ENCODE measurements around the gene RNF225.
A peak's percentile ranks its signal among the peaks of the same experiment; 100 is the strongest.
"Not testable (repeated sequence)": the region's sequence is repeated elsewhere in the genome, so short reads cannot be mapped to it uniquely, and the experiment has no call there.

The RNF225 gene

GRCh38 chr19:58408152-58409009, 12.9 kb downstream of the RNF225 start, which contains the start of gene ZNF584:
Gene ZNF584 (plus strand): TSS chr19:58408649. CDS start chr19:58409148, 499 bp downstream.
- peaks cover 42% of the 10 kb centered on the region for H3K4me1 Mint-ChIP-seq
- peaks cover 10% of the 10 kb centered on the region for H3K36me3 Mint-ChIP-seq
- peak; percentile 99 for ATAC-seq
- no peaks in the 10 kb centered on the region for H3K27me3 Mint-ChIP-seq
- H3K27ac Mint-ChIP-seq = peak within 1 kb of the TSS; percentile 87
- peak within 1 kb of the TSS; percentile 83 for H3K4me3 Mint-ChIP-seq
- H3K9me3 Mint-ChIP-seq = no peaks in the 10 kb centered on the region

GRCh38 chr19:58409010-58409790, 13.7 kb downstream of the RNF225 start:
- ATAC-seq = no peak
- H3K4me1 Mint-ChIP-seq = peaks cover 42% of the 10 kb centered on the region
- peaks cover 10% of the 10 kb centered on the region for H3K36me3 Mint-ChIP-seq
- H3K9me3 Mint-ChIP-seq = no peaks in the 10 kb centered on the region
- no peaks in the 10 kb centered on the region for H3K27me3 Mint-ChIP-seq
- H3K4me3 Mint-ChIP-seq = peak overlapping the region; percentile 83
- peak overlapping the region; percentile 87 for H3K27ac Mint-ChIP-seq

GRCh38 chr19:58416604-58417003, 21.1 kb downstream of the RNF225 start:
- no peak overlapping the region for H3K27ac Mint-ChIP-seq
- H3K9me3 Mint-ChIP-seq = no peaks in the 10 kb centered on the region
- no peaks in the 10 kb centered on the region for H3K27me3 Mint-ChIP-seq
- no peak for ATAC-seq
- H3K36me3 Mint-ChIP-seq = peaks cover 56% of the 10 kb centered on the region
- no peak overlapping the region for H3K4me3 Mint-ChIP-seq
- no peaks in the 10 kb centered on the region for H3K4me1 Mint-ChIP-seq

- H3K27me3 Mint-ChIP-seq = no peaks in the 10 kb centered on the region
- H3K36me3 Mint-ChIP-seq = peaks cover 59% of the 10 kb centered on the region
- no peak for ATAC-seq
- H3K27ac Mint-ChIP-seq = no peak overlapping the region
- H3K4me3 Mint-ChIP-seq = no peak overlapping the region
- H3K4me1 Mint-ChIP-seq = no peaks in the 10 kb centered on the region
- H3K9me3 Mint-ChIP-seq = no peaks in the 10 kb centered on the region
Measured at GRCh38 chr19:58417071-58417470, 21.6 kb downstream of the RNF225 start.

- no peak overlapping the region for H3K27ac Mint-ChIP-seq
- H3K4me3 Mint-ChIP-seq = no peak overlapping the region
- H3K4me1 Mint-ChIP-seq = no peaks in the 10 kb centered on the region
- peaks cover 28% of the 10 kb centered on the region for H3K36me3 Mint-ChIP-seq
- H3K9me3 Mint-ChIP-seq = peaks cover 31% of the 10 kb centered on the region
- H3K27me3 Mint-ChIP-seq = no peaks in the 10 kb centered on the region
- ATAC-seq = no peak
Measured at GRCh38 chr19:58428617-58429016, 33.2 kb downstream of the RNF225 start.

- no peak for ATAC-seq
- Mint-ChIP-seq H3K9me3 (peaks cover 26% of the 10 kb centered on the region), H3K4me1 (no peaks in the 10 kb centered on the region), H3K36me3 (peaks cover 39% of the 10 kb centered on the region), H3K4me3 (no peak overlapping the region), H3K27ac (no peak overlapping the region), H3K27me3 (no peaks in the 10 kb centered on the region)
Measured at GRCh38 chr19:58429745-58430144, 34.3 kb downstream of the RNF225 start.

GRCh38 chr19:58434217-58434616, 38.8 kb downstream of the RNF225 start:
- Mint-ChIP-seq H3K27ac (no peak overlapping the region), H3K4me3 (no peak overlapping the region), H3K9me3 (peaks cover 40% of the 10 kb centered on the region), H3K27me3 (no peaks in the 10 kb centered on the region), H3K36me3 (peaks cover 77% of the 10 kb centered on the region), H3K4me1 (peaks cover 18% of the 10 kb centered on the region)
- no peak for ATAC-seq

- H3K36me3 Mint-ChIP-seq = peaks cover 62% of the 10 kb centered on the region
- no peaks in the 10 kb centered on the region for H3K27me3 Mint-ChIP-seq
- H3K27ac Mint-ChIP-seq = peak within 1 kb of the TSS; percentile 89
- H3K4me3 Mint-ChIP-seq = peak within 1 kb of the TSS; percentile 96
- H3K4me1 Mint-ChIP-seq = peaks cover 41% of the 10 kb centered on the region
- peak; percentile 100 for ATAC-seq
- H3K9me3 Mint-ChIP-seq = peaks cover 40% of the 10 kb centered on the region
Measured at GRCh38 chr19:58439576-58440554, 44.4 kb downstream of the RNF225 start, which contains the start of gene ZNF132. Gene ZNF132 (minus strand): TSS chr19:58440153. CDS start chr19:58439821, 332 bp downstream.

GRCh38 chr19:58440556-58440955, 45.1 kb downstream of the RNF225 start:
- Mint-ChIP-seq H3K4me3 (peak overlapping the region; percentile 96), H3K4me1 (peaks cover 41% of the 10 kb centered on the region), H3K36me3 (peaks cover 55% of the 10 kb centered on the region), H3K27me3 (no peaks in the 10 kb centered on the region), H3K9me3 (peaks cover 36% of the 10 kb centered on the region), H3K27ac (peak overlapping the region; percentile 89)
- ATAC-seq = no peak

- ATAC-seq, H3K27ac Mint-ChIP-seq, H3K4me3 Mint-ChIP-seq: not testable (repeated sequence)
- H3K9me3 Mint-ChIP-seq = peaks cover 25% of the 10 kb centered on the region
- peaks cover 17% of the 10 kb centered on the region for H3K27me3 Mint-ChIP-seq
- peaks cover 33% of the 10 kb centered on the region for H3K4me1 Mint-ChIP-seq
- H3K36me3 Mint-ChIP-seq = peaks cover 40% of the 10 kb centered on the region
Measured at GRCh38 chr19:58442986-58443385, 47.5 kb downstream of the RNF225 start.
